ENCODE data around the gene PDE4D.

PDE4D gene

GRCh38 chr5:59116231-59116865 lies 777.2 kb downstream of the PDE4D start:
- DNase-seq (ENCODE audit: low spot score), result no peak
- Histone ChIP-seq H3K4me2 (ENCODE audit: insufficient read depth, low read length, poor library complexity, severe bottlenecking) (no peak overlapping the region), H2BK12ac (ENCODE audit: low read length) (no peak overlapping the region), H3K23ac (ENCODE audit: low read depth, low read length, poor library complexity) (no peak overlapping the region), H3K36me3 (replicated peaks in 1 of 2; ENCODE audit: control insufficient read depth in 2 of 2, insufficient read depth in 2 of 2, low read length in 2 of 2) (no peaks in the 10 kb centered on the region), H3K14ac (ENCODE audit: low read length) (no peak overlapping the region), H3K4ac (ENCODE audit: low read length) (no peak overlapping the region), H2AFZ (ENCODE audit: low read length) (peak overlapping the region; percentile 50), H3K27me3 (ENCODE audit: control insufficient read depth in 3 of 3, insufficient read depth in 3 of 3, low read depth in 1 of 3, low read length in 3 of 3) (no peaks in the 10 kb centered on the region), H3K9me3 (replicated peaks in 1 of 2; ENCODE audit: control insufficient read depth in 2 of 2, insufficient read depth in 1 of 2, low read depth in 1 of 2, low read length in 2 of 2) (no peaks in the 10 kb centered on the region), H2BK5ac (ENCODE audit: low read length) (no peak overlapping the region), H4K8ac (ENCODE audit: low read depth, low read length) (no peak overlapping the region), H2BK15ac (ENCODE audit: low read length) (no peak overlapping the region), H3K9ac (ENCODE audit: low read depth, low read length, poor library complexity) (no peak overlapping the region), H3K4me1 (ENCODE audit: control insufficient read depth in 2 of 2, insufficient read depth in 1 of 2, low read depth in 1 of 2, low read length in 2 of 2) (peaks cover 3 to 9% of the 10 kb centered on the region in 2 donors), H3K18ac (ENCODE audit: low read length) (no peak overlapping the region), H3K79me1 (ENCODE audit: low read depth, low read length) (no peaks in the 10 kb centered on the region), H3K4me3 (ENCODE audit: low read length in 2 of 2) (no peak overlapping the region), H3K27ac (replicated peaks; ENCODE audit: low read length) (no peak overlapping the region), H2AK5ac (ENCODE audit: low read depth, low read length) (no peak overlapping the region), H4K91ac (ENCODE audit: low read depth, low read length, poor library complexity) (no peak overlapping the region), H2BK120ac (ENCODE audit: low read depth, low read length) (no peak overlapping the region)
- no CpG with 5 or more reads among the region's 11 CpGs for WGBS, 2 donors (ENCODE audit: extremely low coverage in 2 of 2, insufficient read length in 2 of 2, insufficient replicate concordance in 1 of 2)

GRCh38 chr5:59115345-59115744 lies 778.2 kb downstream of the PDE4D start:
- H3K27ac ChIP-seq (replicated peaks; ENCODE audit: low read length), result no peak overlapping the region
- H4K91ac ChIP-seq (ENCODE audit: low read depth, low read length, poor library complexity), result no peak overlapping the region
- DNase-seq (ENCODE audit: low spot score), result no peak

GRCh38 chr5:59109383-59109782 lies 784.1 kb downstream of the PDE4D start:
- H3K18ac ChIP-seq (ENCODE audit: low read length), result no peak overlapping the region
- no peak overlapping the region for H3K4me3 ChIP-seq (ENCODE audit: low read length in 2 of 2)
- H2AFZ ChIP-seq (ENCODE audit: low read length), result no peak overlapping the region
- H2BK120ac ChIP-seq (ENCODE audit: low read depth, low read length), result no peak overlapping the region
- H4K91ac ChIP-seq (ENCODE audit: low read depth, low read length, poor library complexity), result no peak overlapping the region
- no peak overlapping the region for H2BK12ac ChIP-seq (ENCODE audit: low read length)
- H3K79me1 ChIP-seq (ENCODE audit: low read depth, low read length), result no peaks in the 10 kb centered on the region
- H3K4me1 ChIP-seq (ENCODE audit: control insufficient read depth in 2 of 2, insufficient read depth in 1 of 2, low read depth in 1 of 2, low read length in 2 of 2), result peaks cover 4% of the 10 kb centered on the region in 2 donors
- no peak overlapping the region for H2BK5ac ChIP-seq (ENCODE audit: low read length)
- H3K27me3 ChIP-seq (ENCODE audit: control insufficient read depth in 3 of 3, insufficient read depth in 3 of 3, low read depth in 1 of 3, low read length in 3 of 3), result no peaks in the 10 kb centered on the region
- H3K9ac ChIP-seq (ENCODE audit: low read depth, low read length, poor library complexity), result no peak overlapping the region
- H3K4ac ChIP-seq (ENCODE audit: low read length), result no peak overlapping the region
- H3K9me3 ChIP-seq (replicated peaks in 1 of 2; ENCODE audit: control insufficient read depth in 2 of 2, insufficient read depth in 1 of 2, low read depth in 1 of 2, low read length in 2 of 2), result no peaks in the 10 kb centered on the region
- H3K36me3 ChIP-seq (replicated peaks in 1 of 2; ENCODE audit: control insufficient read depth in 2 of 2, insufficient read depth in 2 of 2, low read length in 2 of 2), result no peaks in the 10 kb centered on the region
- H3K23ac ChIP-seq (ENCODE audit: low read depth, low read length, poor library complexity), result no peak overlapping the region
- DNase-seq (ENCODE audit: low spot score), result no peak
- H2BK15ac ChIP-seq (ENCODE audit: low read length), result no peak overlapping the region
- no peak overlapping the region for H3K14ac ChIP-seq (ENCODE audit: low read length)
- no CpG with 5 or more reads among the region's 2 CpGs for WGBS, 2 donors (ENCODE audit: extremely low coverage in 2 of 2, insufficient read length in 2 of 2, insufficient replicate concordance in 1 of 2)
- H3K4me2 ChIP-seq (ENCODE audit: insufficient read depth, low read length, poor library complexity, severe bottlenecking), result no peak overlapping the region
- no peak overlapping the region for H4K8ac ChIP-seq (ENCODE audit: low read depth, low read length)
- H3K27ac ChIP-seq (replicated peaks; ENCODE audit: low read length), result no peak overlapping the region
- no peak overlapping the region for H2AK5ac ChIP-seq (ENCODE audit: low read depth, low read length)

More at GRCh38 chr5:59115345-59115744, 778.2 kb downstream of the PDE4D start:
- no peak overlapping the region for H4K8ac ChIP-seq (ENCODE audit: low read depth, low read length)
- H3K14ac ChIP-seq (ENCODE audit: low read length), result no peak overlapping the region
- H3K4me3 ChIP-seq (ENCODE audit: low read length in 2 of 2), result no peak overlapping the region
- H3K4ac ChIP-seq (ENCODE audit: low read length), result no peak overlapping the region
- no peak overlapping the region for H3K23ac ChIP-seq (ENCODE audit: low read depth, low read length, poor library complexity)
- no peak overlapping the region for H2BK15ac ChIP-seq (ENCODE audit: low read length)
- peaks cover 3 to 9% of the 10 kb centered on the region in 2 donors for H3K4me1 ChIP-seq (ENCODE audit: control insufficient read depth in 2 of 2, insufficient read depth in 1 of 2, low read depth in 1 of 2, low read length in 2 of 2)
- no peak overlapping the region for H2AFZ ChIP-seq (ENCODE audit: low read length)
- no peak overlapping the region for H2AK5ac ChIP-seq (ENCODE audit: low read depth, low read length)
- no peak overlapping the region for H3K4me2 ChIP-seq (ENCODE audit: insufficient read depth, low read length, poor library complexity, severe bottlenecking)
- no peak overlapping the region for H2BK5ac ChIP-seq (ENCODE audit: low read length)
- no peaks in the 10 kb centered on the region for H3K79me1 ChIP-seq (ENCODE audit: low read depth, low read length)
- no peaks in the 10 kb centered on the region for H3K9me3 ChIP-seq (replicated peaks in 1 of 2; ENCODE audit: control insufficient read depth in 2 of 2, insufficient read depth in 1 of 2, low read depth in 1 of 2, low read length in 2 of 2)
- H3K18ac ChIP-seq (ENCODE audit: low read length), result no peak overlapping the region
- H3K36me3 ChIP-seq (replicated peaks in 1 of 2; ENCODE audit: control insufficient read depth in 2 of 2, insufficient read depth in 2 of 2, low read length in 2 of 2), result no peaks in the 10 kb centered on the region
- no peak overlapping the region for H3K9ac ChIP-seq (ENCODE audit: low read depth, low read length, poor library complexity)
- no peak overlapping the region for H2BK120ac ChIP-seq (ENCODE audit: low read depth, low read length)
- H3K27me3 ChIP-seq (ENCODE audit: control insufficient read depth in 3 of 3, insufficient read depth in 3 of 3, low read depth in 1 of 3, low read length in 3 of 3), result no peaks in the 10 kb centered on the region
- no peak overlapping the region for H2BK12ac ChIP-seq (ENCODE audit: low read length)

- Histone ChIP-seq H3K4ac (ENCODE audit: low read length) (no peak overlapping the region), H3K9ac (ENCODE audit: low read depth, low read length, poor library complexity) (no peak overlapping the region), H2BK120ac (ENCODE audit: low read depth, low read length) (no peak overlapping the region), H3K23ac (ENCODE audit: low read depth, low read length, poor library complexity) (no peak overlapping the region), H2AFZ (ENCODE audit: low read length) (no peak overlapping the region), H3K79me1 (ENCODE audit: low read depth, low read length) (no peaks in the 10 kb centered on the region), H3K36me3 (replicated peaks in 1 of 2; ENCODE audit: control insufficient read depth in 2 of 2, insufficient read depth in 2 of 2, low read length in 2 of 2) (no peaks in the 10 kb centered on the region), H3K27ac (replicated peaks; ENCODE audit: low read length) (no peak overlapping the region), H4K8ac (ENCODE audit: low read depth, low read length) (no peak overlapping the region), H3K14ac (ENCODE audit: low read length) (no peak overlapping the region), H3K4me3 (ENCODE audit: low read length in 2 of 2) (no peak overlapping the region), H3K9me3 (replicated peaks in 1 of 2; ENCODE audit: control insufficient read depth in 2 of 2, insufficient read depth in 1 of 2, low read depth in 1 of 2, low read length in 2 of 2) (no peaks in the 10 kb centered on the region), H3K4me1 (ENCODE audit: control insufficient read depth in 2 of 2, insufficient read depth in 1 of 2, low read depth in 1 of 2, low read length in 2 of 2) (peaks cover 4 to 6% of the 10 kb centered on the region in 2 donors), H3K27me3 (ENCODE audit: control insufficient read depth in 3 of 3, insufficient read depth in 3 of 3, low read depth in 1 of 3, low read length in 3 of 3) (no peaks in the 10 kb centered on the region), H3K4me2 (ENCODE audit: insufficient read depth, low read length, poor library complexity, severe bottlenecking) (no peak overlapping the region), H4K91ac (ENCODE audit: low read depth, low read length, poor library complexity) (no peak overlapping the region), H2BK12ac (ENCODE audit: low read length) (no peak overlapping the region), H3K18ac (ENCODE audit: low read length) (no peak overlapping the region), H2AK5ac (ENCODE audit: low read depth, low read length) (no peak overlapping the region), H2BK15ac (ENCODE audit: low read length) (no peak overlapping the region), H2BK5ac (ENCODE audit: low read length) (no peak overlapping the region)
- no peak for DNase-seq (ENCODE audit: low spot score)
- no CpG with 5 or more reads among the region's 2 CpGs for WGBS, 2 donors (ENCODE audit: extremely low coverage in 2 of 2, insufficient read length in 2 of 2, insufficient replicate concordance in 1 of 2)
Observed at GRCh38 chr5:59107692-59108091, 785.8 kb downstream of the PDE4D start.
